A673 (cell line): ENCODE measurements around the gene AP3S1. TPM values are rescaled to one million over a fixed set of nuclear protein-coding genes. Genes with fewer than 3 reads are reported as not detected.
A peak's percentile ranks its signal among the peaks of the same experiment; 100 is the strongest.

Experiments
- BruUV-seq: library from RNA; stranded (reverse); fragments of 400-500 nt; replicated peaks from 2 replicates; lab custom pipeline; 2021; lab: Mats Ljungman, UMichigan
- CTCF ChIA-PET: fragments of 300-600 bp; sonication (Branson Sonifier 250); formaldehyde crosslinking; loops from one replicate; lab custom pipeline; 2022; ENCODE audit warnings: antibody characterized with exemption; lab: Charles Lee
- POLR2A ChIA-PET: fragments of 300-600 bp; sonication (Branson Sonifier 250); formaldehyde crosslinking; loops from one replicate; lab custom pipeline; 2022; ENCODE audit warnings: antibody characterized with exemption; ENCODE audit not compliant: low non-redundant PET; lab: Charles Lee
- DNase-seq: peaks from one replicate; pipeline ENCODE4 v3.0.0-alpha.2; 2015; ENCODE audit warnings: low spot score
- H3K27ac ChIP-seq: fragments of 200-600 bp; sonication (generic); 2 replicates; pipeline ENCODE4 v1.5.1; 2016; ENCODE audit warnings: mixed run types, low read depth, mild to moderate bottlenecking, mixed read lengths, antibody characterized with exemption, low read length; ENCODE audit not compliant: poor library complexity, severe bottlenecking
- H3K27me3 ChIP-seq: fragments of 200-600 bp; sonication (generic); replicated peaks from 2 replicates; pipeline ENCODE4 v1.6.1; 2017; ENCODE audit warnings: mixed run types, low read depth, mild to moderate bottlenecking, mixed read lengths, antibody characterized with exemption, low read length; ENCODE audit not compliant: insufficient read depth, poor library complexity
- H3K36me3 ChIP-seq: fragments of 200-600 bp; sonication (generic); 2 replicates; pipeline ENCODE4 v1.6.1; 2016; ENCODE audit warnings: mixed run types, mild to moderate bottlenecking, mixed read lengths, antibody characterized with exemption, low read length; ENCODE audit not compliant: insufficient read depth, poor library complexity, severe bottlenecking
- H3K4me1 ChIP-seq: fragments of 200-600 bp; sonication (generic); 2 replicates; pipeline ENCODE4 v1.6.1; 2017; ENCODE audit warnings: mixed run types, mild to moderate bottlenecking, mixed read lengths, antibody characterized with exemption, low read length; ENCODE audit not compliant: insufficient read depth, poor library complexity, severe bottlenecking
- H3K4me3 ChIP-seq: fragments of 200-600 bp; sonication (generic); 2 replicates; pipeline ENCODE4 v1.5.1; 2016; ENCODE audit warnings: low read depth, mixed run types, mild to moderate bottlenecking, mixed read lengths, low read length; ENCODE audit not compliant: poor library complexity, severe bottlenecking
- H3K9me3 ChIP-seq: fragments of 200-600 bp; sonication (generic); 2 replicates; pipeline ENCODE4 v1.6.1; 2016; ENCODE audit warnings: mixed run types, low read depth, mild to moderate bottlenecking, mixed read lengths, antibody characterized with exemption, low read length; ENCODE audit not compliant: poor library complexity, severe bottlenecking
- CTCF ChIP-seq: fragments of 300-800, 200-600 bp; sonication (generic); conservative IDR thresholded peaks from 2 replicates; pipeline ENCODE4 v1.5.1; 2017; ENCODE audit warnings: low read depth, mild to moderate bottlenecking, antibody characterized with exemption, low read length, moderate library complexity, mixed read lengths
- EZH2 ChIP-seq: fragments of 200-600 bp; sonication (generic); IDR thresholded peaks from 2 replicates; pipeline ENCODE4 v1.6.1; 2017; ENCODE audit warnings: borderline replicate concordance, low read depth, mild to moderate bottlenecking, mixed read lengths, antibody characterized with exemption, low read length; ENCODE audit not compliant: poor library complexity, severe bottlenecking
- intact Hi-C: fragments of 100-400 bp; cut with micrococcal nuclease; formaldehyde crosslinking; loops from one replicate; pipeline ENCODE4 v1.10.0; 2022; ENCODE audit not compliant: unreplicated experiment
- total RNA-seq: library from RNA; stranded (reverse); gene quantifications from 2 replicates; pipeline ENCODE4 v1.2.3, GENCODE V29; 2021

The AP3S1 gene
- total RNA-seq, 1 experiment from 2014 or later: 66.9 TPM

- H3K27me3 ChIP-seq: no peaks in the 10 kb centered on the region
- BruUV-seq: no TSS peak
- no peaks in the 10 kb centered on the region for H3K9me3 ChIP-seq
- H3K36me3 ChIP-seq: peaks cover 44% of the 10 kb centered on the region
- TF ChIP-seq EZH2 (no peak), CTCF (no peak)
- no peak overlapping the region for H3K4me3 ChIP-seq
- no peak for DNase-seq
- CTCF ChIA-PET: interaction anchor here (0.6 kb wide), 1 partner anchor 745 kb away, joined by 3 read pairs; no protein-coding TSS in a partner anchor
- H3K27ac ChIP-seq: no peak overlapping the region
- POLR2A ChIA-PET: no interaction called here
- H3K4me1 ChIP-seq: no peaks in the 10 kb centered on the region
- intact Hi-C loops: loop anchor here (2.0 to 10.0 kb wide), 3 partner anchors 195 to 525 kb away; partner anchors contain the start of gene FEM1C
Measured at GRCh38 chr5:115829913-115830312, 11.8 kb upstream of the AP3S1 start.

- POLR2A ChIA-PET: no interaction called here
- H3K36me3 ChIP-seq: peaks cover 57% of the 10 kb centered on the region
- CTCF ChIA-PET: interaction anchor here (0.7 kb wide), 1 partner anchor 196 kb away, joined by 5 read pairs; no protein-coding TSS in a partner anchor
- TF ChIP-seq EZH2 (no peak), CTCF (peak; percentile 78)
- no peaks in the 10 kb centered on the region for H3K9me3 ChIP-seq
- H3K27me3 ChIP-seq: no peaks in the 10 kb centered on the region
- H3K27ac ChIP-seq: no peak overlapping the region
- no peak overlapping the region for H3K4me3 ChIP-seq
- H3K4me1 ChIP-seq: no peaks in the 10 kb centered on the region
- intact Hi-C loops: loop anchor here (2.0 to 10.0 kb wide), 3 partner anchors 196 to 526 kb away; partner anchors contain the start of gene FEM1C
- DNase-seq: peak; percentile 54
- BruUV-seq: no TSS peak
Measured at GRCh38 chr5:115831163-115831768, 10.5 kb upstream of the AP3S1 start.

- H3K36me3 ChIP-seq: peaks cover 52% of the 10 kb centered on the region
- ChIA-PET CTCF (interaction anchor here (1.0 kb wide), 1 partner anchor 249 kb away, joined by 4 read pairs; the partner anchor contains the start of gene COMMD10), POLR2A (no interaction called here)
- no peak overlapping the region for H3K27ac ChIP-seq
- H3K27me3 ChIP-seq: no peaks in the 10 kb centered on the region
- peaks cover 19% of the 10 kb centered on the region for H3K4me1 ChIP-seq
- no peaks in the 10 kb centered on the region for H3K9me3 ChIP-seq
- TF ChIP-seq CTCF (no peak), EZH2 (no peak)
- BruUV-seq: no TSS peak
- intact Hi-C loops: loop anchor here (5.0 to 10.0 kb wide), 3 partner anchors 232 to 531 kb away; partner anchors contain the start of gene FEM1C
- H3K4me3 ChIP-seq: no peak overlapping the region
- DNase-seq: no peak
Measured at GRCh38 chr5:115835481-115835880, 6.3 kb upstream of the AP3S1 start.
